ENCODE data around the gene IL1B.

Gene IL1B

GRCh38 chr2:112792419-112792818 lies 44.2 kb downstream of the IL1B start:
- Histone ChIP-seq H3K4me3 (IDR thresholded peaks at IDR 0.05; ENCODE audit: insufficient read depth, low read depth, low read length) (no peak overlapping the region), H4K20me1 (ENCODE audit: insufficient read depth) (no peaks in the 10 kb centered on the region), H3K27ac (no peak overlapping the region), H3K9ac (no peak overlapping the region), H2AFZ (ENCODE audit: low read depth) (no peak overlapping the region), H3K4me2 (no peak overlapping the region), H3K79me2 (ENCODE audit: insufficient read depth, low read depth) (no peaks in the 10 kb centered on the region), H3K4me1 (ENCODE audit: low read depth, poor library complexity, severe bottlenecking) (no peaks in the 10 kb centered on the region), H3K36me3 (ENCODE audit: insufficient read depth) (no peaks in the 10 kb centered on the region), H3K27me3 (ENCODE audit: insufficient read depth, low read depth) (no peaks in the 10 kb centered on the region)
- TF ChIP-seq CTCF (conservative IDR thresholded peaks at IDR 0.05; ENCODE audit: low read depth, low read length), result no peak

- Histone ChIP-seq H2AFZ (ENCODE audit: low read depth) (no peak overlapping the region), H3K27ac (no peak overlapping the region)
Observed at GRCh38 chr2:112791693-112792230, 44.8 kb downstream of the IL1B start.

GRCh38 chr2:112791019-112791418 lies 45.6 kb downstream of the IL1B start:
- Histone ChIP-seq H3K4me3 (IDR thresholded peaks at IDR 0.05; ENCODE audit: insufficient read depth, low read depth, low read length) (no peak overlapping the region), H3K4me2 (no peak overlapping the region), H2AFZ (ENCODE audit: low read depth) (no peak overlapping the region), H3K4me1 (ENCODE audit: low read depth, poor library complexity, severe bottlenecking) (no peaks in the 10 kb centered on the region), H4K20me1 (ENCODE audit: insufficient read depth) (no peaks in the 10 kb centered on the region), H3K36me3 (ENCODE audit: insufficient read depth) (no peaks in the 10 kb centered on the region), H3K79me2 (ENCODE audit: insufficient read depth, low read depth) (no peaks in the 10 kb centered on the region), H3K9ac (no peak overlapping the region), H3K27me3 (ENCODE audit: insufficient read depth, low read depth) (no peaks in the 10 kb centered on the region), H3K27ac (no peak overlapping the region)
- no peak for TF ChIP-seq CTCF (conservative IDR thresholded peaks at IDR 0.05; ENCODE audit: low read depth, low read length)

More at GRCh38 chr2:112791693-112792230, 44.8 kb downstream of the IL1B start:
- no peak overlapping the region for H3K4me3 ChIP-seq (IDR thresholded peaks at IDR 0.05; ENCODE audit: insufficient read depth, low read depth, low read length)
- H3K79me2 ChIP-seq (ENCODE audit: insufficient read depth, low read depth), result no peaks in the 10 kb centered on the region
- no peak overlapping the region for H3K9ac ChIP-seq
- H3K36me3 ChIP-seq (ENCODE audit: insufficient read depth), result no peaks in the 10 kb centered on the region
- no peak for TF ChIP-seq CTCF (conservative IDR thresholded peaks at IDR 0.05; ENCODE audit: low read depth, low read length)
- H4K20me1 ChIP-seq (ENCODE audit: insufficient read depth), result no peaks in the 10 kb centered on the region
- H3K4me1 ChIP-seq (ENCODE audit: low read depth, poor library complexity, severe bottlenecking), result no peaks in the 10 kb centered on the region
- H3K27me3 ChIP-seq (ENCODE audit: insufficient read depth, low read depth), result no peaks in the 10 kb centered on the region
- no peak overlapping the region for H3K4me2 ChIP-seq

- Histone ChIP-seq H3K27me3 (ENCODE audit: insufficient read depth, low read depth) (no peaks in the 10 kb centered on the region), H4K20me1 (ENCODE audit: insufficient read depth) (no peaks in the 10 kb centered on the region), H3K27ac (no peak overlapping the region), H3K4me3 (IDR thresholded peaks at IDR 0.05; ENCODE audit: insufficient read depth, low read depth, low read length) (no peak overlapping the region), H2AFZ (ENCODE audit: low read depth) (no peak overlapping the region), H3K4me1 (ENCODE audit: low read depth, poor library complexity, severe bottlenecking) (no peaks in the 10 kb centered on the region), H3K4me2 (no peak overlapping the region), H3K9ac (no peak overlapping the region), H3K79me2 (ENCODE audit: insufficient read depth, low read depth) (no peaks in the 10 kb centered on the region), H3K36me3 (ENCODE audit: insufficient read depth) (no peaks in the 10 kb centered on the region)
- TF ChIP-seq CTCF (conservative IDR thresholded peaks at IDR 0.05; ENCODE audit: low read depth, low read length), result no peak
Observed at GRCh38 chr2:112790305-112790704, 46.3 kb downstream of the IL1B start.
